Thyroid gland (tissue), 4 donors: ENCODE measurements around the gene SVOPL. TPM values are rescaled to one million over a fixed set of nuclear protein-coding genes. Genes with fewer than 3 reads are reported as not detected.

Source experiments
- DNase-seq, 2 donors: peaks; one replicate each; pipeline ENCODE4 v3.0.0-alpha.2; 2019
- H3K27ac ChIP-seq, 3 donors: fragments of 200-600 bp; sonication (generic); 1 replicate in 2 of 3; 2 replicates in 1 of 3; pipeline ENCODE4 v1.5.1; 2016 to 2019; ENCODE audit warnings: mild to moderate bottlenecking in 1 of 3, moderate library complexity in 1 of 3
- H3K27me3 ChIP-seq: fragments of 200-600 bp; sonication (generic); one replicate; pipeline ENCODE4 v1.5.1; 2019
- H3K36me3 ChIP-seq, 2 donors: fragments of 200-600 bp; sonication (generic); one replicate each; pipeline ENCODE4 v1.5.1; 2016 to 2019
- H3K4me1 ChIP-seq, 2 donors: fragments of 200-600 bp; sonication (generic); one replicate each; pipeline ENCODE4 v1.5.1; 2017 to 2019
- H3K4me3 ChIP-seq, 3 donors: fragments of 200-600 bp; sonication (generic); replicated peaks in 1 of 3; 1 replicate in 2 of 3; 2 replicates in 1 of 3; pipeline ENCODE4 v1.5.1; 2016; ENCODE audit warnings: mild to moderate bottlenecking in 1 of 3
- H3K9me3 ChIP-seq: fragments of 200-600 bp; sonication (generic); one replicate; pipeline ENCODE4 v1.5.1; 2017
- CTCF ChIP-seq, 6 experiments: fragments of 200-600 bp in 3 of 6; fragments of 450-650 bp in 3 of 6; sonication (generic) in 3 of 6; IDR thresholded peaks; one replicate each; pipeline ENCODE4 v1.5.1; 2016 to 2019; ENCODE audit warnings: antibody characterized with exemption in 6 of 6, mild to moderate bottlenecking in 2 of 6, inconsistent platforms in 1 of 6, moderate library complexity in 1 of 6
- POLR2A ChIP-seq, 2 donors: fragments of 450-650 bp; IDR thresholded peaks; one replicate each; pipeline ENCODE4 v1.6.1; 2017; ENCODE audit warnings: antibody characterized with exemption in 2 of 2, mild to moderate bottlenecking in 2 of 2, moderate library complexity in 1 of 2
- WGBS, 2 donors: methylation state at CpG; one replicate each; pipeline ENCODE4 v1.1.5; 2017; 5-methylcytosine and 5-hydroxymethylcytosine counted together
- intact Hi-C: fragments of 100-400 bp; cut with DNase I; formaldehyde crosslinking; loops from one replicate; pipeline ENCODE4 v1.15.1; 2023
- small RNA-seq: library from RNA; depleted of rRNA; stranded (forward); fragments of <200 nt; gene quantifications from one replicate; pipeline ENCODE3, GENCODE V24; 2016
- total RNA-seq, 4 donors: library from RNA; depleted of rRNA; stranded (reverse); fragments of >200 nt; gene quantifications; one replicate each; pipeline ENCODE4 v1.2.3, GENCODE V29; 2016

SVOPL gene
- total RNA-seq, 4 donors from 2014 or later = 0.10 TPM; not detected in 3

- H3K4me1 ChIP-seq = no peaks in the 10 kb centered on the region
- H3K9me3 ChIP-seq = no peaks in the 10 kb centered on the region
- peaks cover under 1 to 5% of the 10 kb centered on the region in 2 donors for H3K36me3 ChIP-seq
- intact Hi-C loops = no loop called here
- no peak overlapping the region for H3K27ac ChIP-seq
- TF ChIP-seq POLR2A (IDR thresholded peaks at IDR 0.05) = no peak
- no peak for TF ChIP-seq CTCF (IDR thresholded peaks at IDR 0.05)
- H3K27me3 ChIP-seq = no peaks in the 10 kb centered on the region
- WGBS, 2 donors = 95 to 98% methylated on average over 2 of the region's 2 CpGs
- no peak for DNase-seq
- H3K4me3 ChIP-seq = no peak overlapping the region
Observed at GRCh38 chr7:138546829-138547228, 154.3 kb downstream of the SVOPL start.

GRCh38 chr7:138546064-138546619 lies 155.0 kb downstream of the SVOPL start:
- no peak for DNase-seq
- 79 to 80% methylated on average over 5 of the region's 5 CpGs for WGBS, 2 donors
- TF ChIP-seq CTCF (IDR thresholded peaks at IDR 0.05) = no peak
- TF ChIP-seq POLR2A (IDR thresholded peaks at IDR 0.05) = no peak
- Histone ChIP-seq H3K4me3 (no peak overlapping the region), H3K9me3 (no peaks in the 10 kb centered on the region), H3K4me1 (no peaks in the 10 kb centered on the region), H3K27ac (no peak overlapping the region), H3K36me3 (peaks cover 0 to 3% of the 10 kb centered on the region in 2 donors), H3K27me3 (no peaks in the 10 kb centered on the region)
- intact Hi-C loops = no loop called here

- H3K36me3 ChIP-seq = no peaks in the 10 kb centered on the region
Observed at GRCh38 chr7:138545123-138545522, 156.0 kb downstream of the SVOPL start.

More at GRCh38 chr7:138545123-138545522, 156.0 kb downstream of the SVOPL start:
- no peak for TF ChIP-seq POLR2A (IDR thresholded peaks at IDR 0.05)
- no peak for TF ChIP-seq CTCF (IDR thresholded peaks at IDR 0.05)
- H3K4me1 ChIP-seq = no peaks in the 10 kb centered on the region
- H3K27me3 ChIP-seq = no peaks in the 10 kb centered on the region
- no peak for DNase-seq
- no peaks in the 10 kb centered on the region for H3K9me3 ChIP-seq
- WGBS, 2 donors = 76 to 86% methylated on average over 6 of the region's 6 CpGs
- intact Hi-C loops = no loop called here
- H3K27ac ChIP-seq = no peak overlapping the region
- H3K4me3 ChIP-seq = no peak overlapping the region

Small RNA genes lying within 50 kb of the gene (small RNA-seq; reads per million reads assigned to genes)
- not detected for gene RF00561

Other genes starting within 250 kb of the SVOPL start
- 10 to 100 TPM; 21.8 to 27.0 (median 24.7) TPM for gene TRIM24, start 241.1 kb downstream of the SVOPL start, total RNA-seq
- gene TMEM213, start 96.6 kb upstream of the SVOPL start, total RNA-seq = not detected
- not detected for gene ATP6V0A4, start 96.8 kb upstream of the SVOPL start, total RNA-seq